ENCODE measurements around the gene MIEN1.

The MIEN1 gene

DNA sequence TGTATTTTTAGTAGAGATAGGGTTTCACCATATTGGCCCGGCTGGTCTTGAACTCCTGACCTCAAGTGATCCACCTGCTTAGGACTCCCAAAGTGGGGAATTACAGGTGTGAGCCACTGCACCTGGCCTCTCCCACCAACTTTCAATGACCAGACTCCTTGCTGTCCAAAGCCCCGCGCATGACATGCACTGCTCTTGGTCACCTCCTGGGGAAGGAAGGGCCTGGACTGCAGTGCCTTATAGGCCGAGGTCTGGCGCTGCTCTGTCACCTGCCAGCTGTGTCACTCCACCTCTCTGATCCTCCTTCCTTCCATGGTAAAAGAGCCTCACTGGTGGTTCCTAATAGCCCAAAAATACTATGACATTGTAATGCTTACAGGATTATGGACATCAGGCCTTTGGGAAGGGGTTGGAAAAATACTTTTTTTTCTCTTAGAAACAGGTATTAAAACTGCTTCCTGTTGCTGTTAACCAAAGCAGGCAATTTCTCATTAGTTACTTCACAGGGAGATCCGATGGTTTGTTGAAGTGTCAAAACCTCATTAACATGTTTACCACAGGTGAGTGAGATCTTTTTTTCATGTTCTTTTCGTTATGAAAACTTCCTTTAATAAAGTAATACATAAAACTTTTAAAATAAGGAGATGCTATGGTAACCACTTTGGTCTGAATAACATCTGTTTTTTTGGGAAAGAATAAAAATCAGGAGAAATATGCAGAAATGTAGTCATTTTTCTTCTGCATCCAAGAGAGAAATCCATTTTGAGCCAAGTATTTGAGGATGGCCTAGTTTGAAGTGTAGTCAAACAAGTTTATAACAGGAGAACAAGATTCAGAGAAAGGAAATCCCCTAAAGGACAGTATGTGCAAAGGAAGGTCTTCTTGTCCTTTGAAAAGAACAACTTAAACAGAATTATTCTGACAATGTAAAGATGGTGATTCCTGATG is 42.9 kb upstream of the MIEN1 start:
- H3K4me1 ChIP-seq (ENCODE audit: control insufficient read depth in 1 of 2, insufficient read depth in 1 of 2, low read depth in 1 of 2, low read length in 1 of 2): peaks cover 24 to 29% of the 10 kb centered on the region in 2 experiments
- TF ChIP-seq CTCF (IDR thresholded peaks at IDR 0.05): no peak
- no peak overlapping the region for H3K4me3 ChIP-seq (ENCODE audit: low read depth in 1 of 2, low read length in 1 of 2)
- peaks cover 74% of the 10 kb centered on the region for H3K27me3 ChIP-seq
- H3K27ac ChIP-seq: no peak overlapping the region
- H3K36me3 ChIP-seq: no peaks in the 10 kb centered on the region
- no peaks in the 10 kb centered on the region for H3K9me3 ChIP-seq

DNA sequence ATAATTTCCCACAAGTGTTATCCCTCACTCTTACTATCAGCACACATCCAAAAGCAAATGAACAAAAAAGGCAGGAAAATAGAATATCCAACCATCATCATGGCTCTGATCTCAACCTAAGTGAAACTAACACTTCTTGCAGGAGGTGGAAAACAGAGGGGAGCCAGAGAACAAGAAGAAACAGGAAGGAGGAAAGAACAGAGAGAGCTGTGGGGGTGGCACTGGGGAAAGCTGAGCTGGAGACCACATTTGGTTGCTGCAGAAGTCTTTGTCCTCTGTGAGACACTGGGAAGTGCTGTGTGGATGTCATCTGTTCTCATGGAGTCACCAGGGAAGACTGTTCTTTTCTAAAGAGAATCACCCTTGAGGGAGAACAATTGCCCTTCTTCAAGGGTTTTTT is 42.1 kb upstream of the MIEN1 start:
- Histone ChIP-seq H3K36me3 (no peaks in the 10 kb centered on the region), H3K9me3 (no peaks in the 10 kb centered on the region), H3K4me1 (ENCODE audit: control insufficient read depth in 1 of 2, insufficient read depth in 1 of 2, low read depth in 1 of 2, low read length in 1 of 2) (peaks cover 19 to 23% of the 10 kb centered on the region in 2 experiments), H3K27ac (no peak overlapping the region), H3K27me3 (peaks cover 72% of the 10 kb centered on the region), H3K4me3 (ENCODE audit: low read depth in 1 of 2, low read length in 1 of 2) (no peak overlapping the region)
- TF ChIP-seq CTCF (IDR thresholded peaks at IDR 0.05): no peak

GRCh38 chr17:39769974-39770587 is 39.7 kb upstream of the MIEN1 start:
- peaks cover 72% of the 10 kb centered on the region for H3K27me3 ChIP-seq
- no peak for TF ChIP-seq CTCF (IDR thresholded peaks at IDR 0.05)
- no peak overlapping the region for H3K4me3 ChIP-seq (ENCODE audit: low read depth in 1 of 2, low read length in 1 of 2)
- no peaks in the 10 kb centered on the region for H3K9me3 ChIP-seq
- H3K4me1 ChIP-seq (ENCODE audit: control insufficient read depth in 1 of 2, insufficient read depth in 1 of 2, low read depth in 1 of 2, low read length in 1 of 2): peaks cover 10 to 15% of the 10 kb centered on the region in 2 experiments
- no peaks in the 10 kb centered on the region for H3K36me3 ChIP-seq
- no peak overlapping the region for H3K27ac ChIP-seq

DNA sequence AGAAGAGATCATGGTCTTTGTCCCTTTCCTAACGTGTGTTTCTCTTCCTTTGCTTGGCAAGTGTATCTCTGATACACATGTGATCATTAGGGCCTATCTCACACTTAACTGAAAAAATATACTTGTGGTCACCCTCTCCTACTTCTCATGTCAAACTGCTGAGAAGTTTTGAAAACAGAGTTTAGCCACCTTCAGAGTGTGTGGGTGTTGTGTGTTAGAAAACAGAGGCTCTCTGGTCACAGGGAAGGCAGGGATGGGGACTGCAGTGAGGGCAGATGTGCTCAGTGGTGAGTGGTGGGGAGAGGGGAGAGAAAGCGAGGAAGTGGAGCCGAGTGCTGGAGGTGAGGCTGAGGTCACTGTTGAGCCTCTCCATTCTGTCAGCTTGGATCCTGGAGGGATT is 36.8 kb upstream of the MIEN1 start:
- no peak overlapping the region for H3K4me3 ChIP-seq (ENCODE audit: low read depth in 1 of 2, low read length in 1 of 2)
- no peaks in the 10 kb centered on the region for H3K36me3 ChIP-seq
- no peaks in the 10 kb centered on the region for H3K9me3 ChIP-seq
- no peak overlapping the region for H3K27ac ChIP-seq
- TF ChIP-seq CTCF (IDR thresholded peaks at IDR 0.05): no peak
- peaks cover 83% of the 10 kb centered on the region for H3K27me3 ChIP-seq
- H3K4me1 ChIP-seq (ENCODE audit: control insufficient read depth in 1 of 2, insufficient read depth in 1 of 2, low read depth in 1 of 2, low read length in 1 of 2): peaks cover 0 to under 1% of the 10 kb centered on the region in 2 experiments

DNA sequence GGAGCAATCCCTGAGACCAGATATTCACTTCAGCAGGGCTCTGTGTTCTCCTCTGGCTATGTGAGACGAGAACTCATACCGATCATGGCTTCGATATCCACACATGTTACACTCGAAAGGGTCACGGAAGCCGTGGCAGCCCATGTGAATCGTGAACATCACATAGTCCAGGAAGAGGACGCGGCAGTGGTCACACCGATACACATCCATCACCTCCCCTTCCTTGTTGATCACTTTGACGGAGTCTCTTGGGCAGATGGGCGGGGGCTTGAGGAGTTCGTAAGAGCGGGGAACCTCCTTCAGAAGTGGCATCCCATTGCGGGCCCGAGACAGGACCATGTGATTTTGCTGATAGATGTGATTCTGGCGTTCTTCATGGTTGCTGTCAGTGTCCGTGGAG is 35.4 kb upstream of the MIEN1 start:
- no peaks in the 10 kb centered on the region for H3K9me3 ChIP-seq
- no peaks in the 10 kb centered on the region for H3K4me1 ChIP-seq (ENCODE audit: control insufficient read depth in 1 of 2, insufficient read depth in 1 of 2, low read depth in 1 of 2, low read length in 1 of 2)
- no peak for TF ChIP-seq CTCF (IDR thresholded peaks at IDR 0.05)
- H3K36me3 ChIP-seq: no peaks in the 10 kb centered on the region
- no peak overlapping the region for H3K27ac ChIP-seq
- no peak overlapping the region for H3K4me3 ChIP-seq (ENCODE audit: low read depth in 1 of 2, low read length in 1 of 2)
- peaks cover 88% of the 10 kb centered on the region for H3K27me3 ChIP-seq

All from neutrophil (primary cell).